ENCODE results near the gene LGMN.

LGMN gene

GRCh38 chr14:92655419-92656201, 92.8 kb downstream of the LGMN start:
- H3K4me3 ChIP-seq (ENCODE audit: low read depth, low read length), result no peak overlapping the region

- H3K4me3 ChIP-seq (ENCODE audit: low read depth, low read length), result no peak overlapping the region
These were observed 94.1 kb downstream of the LGMN start for GRCh38 chr14:92654239-92654901.
